Iris pigment epithelial cell (primary cell): ENCODE data around the gene CDK5.

Experiments
- DNase-seq: peaks from one replicate; pipeline ENCODE4 v3.0.0-alpha.2; 2011; ENCODE audit warnings: low read depth

CDK5 gene

GRCh38 chr7:151073990-151074389, 16.3 kb upstream of the CDK5 start:
- no peak for DNase-seq

GRCh38 chr7:151071032-151071866, 13.6 kb upstream of the CDK5 start:
- no peak for DNase-seq

GRCh38 chr7:151070574-151070960, 12.9 kb upstream of the CDK5 start:
- no peak for DNase-seq

GRCh38 chr7:151069841-151070573, 12.3 kb upstream of the CDK5 start:
- DNase-seq, result no peak

- peak; percentile 94 for DNase-seq
These were observed 10.5 kb upstream of the CDK5 start for GRCh38 chr7:151068069-151068773.

GRCh38 chr7:151066273-151066974, 8.7 kb upstream of the CDK5 start:
- no peak for DNase-seq

GRCh38 chr7:151065516-151065915, 7.8 kb upstream of the CDK5 start:
- no peak for DNase-seq

- no peak for DNase-seq
These were observed 7.3 kb upstream of the CDK5 start for GRCh38 chr7:151064993-151065392.

GRCh38 chr7:151064454-151064853, 6.8 kb upstream of the CDK5 start:
- DNase-seq, result no peak

GRCh38 chr7:151063212-151063561, 5.5 kb upstream of the CDK5 start:
- DNase-seq, result peak; percentile 82

- DNase-seq, result peak; percentile 86
These were observed 4.9 kb upstream of the CDK5 start for GRCh38 chr7:151062399-151063211.

- DNase-seq, result no peak
These were observed 4.4 kb upstream of the CDK5 start for GRCh38 chr7:151062111-151062398.

- DNase-seq, result no peak
These were observed 3.8 kb upstream of the CDK5 start for GRCh38 chr7:151061213-151062110.

- DNase-seq, result peak; percentile 41
These were observed 2.9 kb upstream of the CDK5 start for GRCh38 chr7:151060416-151061212.

- no peak for DNase-seq
These were observed 2.4 kb upstream of the CDK5 start for GRCh38 chr7:151060113-151060415.

- DNase-seq, result peak; percentile 77
These were observed 1.8 kb upstream of the CDK5 start, which contains the start of gene SLC4A2 for GRCh38 chr7:151059367-151060112. TSS of gene SLC4A2 (plus strand) at chr7:151059589. CDS start at chr7:151061988, 2,399 bp downstream.

GRCh38 chr7:151058781-151059366, 1.2 kb upstream of the CDK5 start:
- peak; percentile 50 for DNase-seq

- DNase-seq, result peak; percentile 100
These were observed 488 bp upstream of the CDK5 start for GRCh38 chr7:151057989-151058780.
